Peyer's patch (tissue), 4 donors: Measurements from ENCODE around the gene TOR4A.

Source experiments
- POLR2A ChIP-seq, 2 donors: fragments of 450-650 bp; IDR thresholded peaks; one replicate each; pipeline ENCODE4 v1.5.1; 2017; ENCODE audit warnings: antibody characterized with exemption in 2 of 2, mild to moderate bottlenecking in 2 of 2, moderate library complexity in 2 of 2
- TF ChIP-seq, protein P1 (sequence below), 6 experiments: fragments of 450-650 bp in 4 of 6; fragments of 200-600 bp in 2 of 6; sonication (generic) in 1 of 6; IDR thresholded peaks; one replicate each; pipeline ENCODE4 v1.5.1; 2017 to 2019; ENCODE audit warnings: antibody characterized with exemption in 6 of 6, mild to moderate bottlenecking in 3 of 6, moderate library complexity in 1 of 6

DNA sequence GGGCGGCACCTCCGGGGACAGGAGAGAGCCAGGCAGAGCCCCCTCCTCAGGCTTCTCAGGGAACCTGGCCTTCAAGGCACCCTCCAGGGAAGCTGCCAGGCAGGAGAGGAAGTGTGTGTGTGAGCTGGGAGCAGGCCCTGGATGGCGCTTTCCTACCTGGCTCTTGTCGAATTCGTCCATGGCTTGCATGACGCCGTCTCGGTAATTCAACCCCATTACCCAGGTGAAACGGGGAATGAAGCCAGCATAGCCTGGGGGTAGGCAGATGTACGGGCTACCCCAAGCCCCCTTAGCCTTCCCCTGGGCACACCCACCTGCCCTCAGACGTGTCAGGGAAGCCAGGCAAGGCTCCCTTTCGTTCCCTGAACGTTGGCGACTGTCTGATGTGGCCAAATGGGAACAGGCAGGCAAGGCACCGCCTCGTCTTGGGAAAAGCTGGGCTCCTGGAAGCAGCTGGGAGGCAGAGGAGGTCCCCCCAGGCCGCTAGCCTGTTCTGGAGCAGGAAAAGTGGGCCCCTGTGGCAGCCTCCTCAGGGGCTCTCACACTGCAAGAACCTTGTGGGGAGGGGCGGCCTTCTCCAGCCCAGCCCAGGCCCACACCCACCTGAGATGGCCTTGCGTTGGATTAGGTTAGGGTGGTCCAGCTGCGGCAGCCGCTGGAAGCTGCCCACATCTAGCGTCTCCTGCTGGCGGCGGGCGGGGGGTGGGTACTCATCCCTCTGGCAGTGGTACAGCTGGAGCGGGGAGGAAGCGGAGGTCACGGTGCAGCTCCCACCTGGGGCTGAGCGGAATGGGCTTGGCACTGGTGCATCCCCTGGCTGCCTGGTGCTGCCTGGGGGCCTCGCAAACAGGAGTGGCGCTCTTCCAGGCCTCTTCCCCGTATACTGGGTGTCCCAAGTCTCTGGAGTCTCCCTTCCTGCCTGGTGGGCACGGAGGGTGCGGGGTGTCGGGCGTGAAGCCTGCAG is 32.8 kb upstream of the TOR4A start:
- TF ChIP-seq, protein P1, sequence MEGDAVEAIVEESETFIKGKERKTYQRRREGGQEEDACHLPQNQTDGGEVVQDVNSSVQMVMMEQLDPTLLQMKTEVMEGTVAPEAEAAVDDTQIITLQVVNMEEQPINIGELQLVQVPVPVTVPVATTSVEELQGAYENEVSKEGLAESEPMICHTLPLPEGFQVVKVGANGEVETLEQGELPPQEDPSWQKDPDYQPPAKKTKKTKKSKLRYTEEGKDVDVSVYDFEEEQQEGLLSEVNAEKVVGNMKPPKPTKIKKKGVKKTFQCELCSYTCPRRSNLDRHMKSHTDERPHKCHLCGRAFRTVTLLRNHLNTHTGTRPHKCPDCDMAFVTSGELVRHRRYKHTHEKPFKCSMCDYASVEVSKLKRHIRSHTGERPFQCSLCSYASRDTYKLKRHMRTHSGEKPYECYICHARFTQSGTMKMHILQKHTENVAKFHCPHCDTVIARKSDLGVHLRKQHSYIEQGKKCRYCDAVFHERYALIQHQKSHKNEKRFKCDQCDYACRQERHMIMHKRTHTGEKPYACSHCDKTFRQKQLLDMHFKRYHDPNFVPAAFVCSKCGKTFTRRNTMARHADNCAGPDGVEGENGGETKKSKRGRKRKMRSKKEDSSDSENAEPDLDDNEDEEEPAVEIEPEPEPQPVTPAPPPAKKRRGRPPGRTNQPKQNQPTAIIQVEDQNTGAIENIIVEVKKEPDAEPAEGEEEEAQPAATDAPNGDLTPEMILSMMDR (IDR thresholded peaks at IDR 0.05) = no peak
- TF ChIP-seq POLR2A (IDR thresholded peaks at IDR 0.05) = no peak
